Effector CD8-positive, alpha-beta T cell (primary cell): ENCODE data around the gene DIP2C.

Source experiments
- DNase-seq: peaks from one replicate; lab custom pipeline; 2025; lab: John Stamatoyannopoulos, UW

DIP2C gene

DNA sequence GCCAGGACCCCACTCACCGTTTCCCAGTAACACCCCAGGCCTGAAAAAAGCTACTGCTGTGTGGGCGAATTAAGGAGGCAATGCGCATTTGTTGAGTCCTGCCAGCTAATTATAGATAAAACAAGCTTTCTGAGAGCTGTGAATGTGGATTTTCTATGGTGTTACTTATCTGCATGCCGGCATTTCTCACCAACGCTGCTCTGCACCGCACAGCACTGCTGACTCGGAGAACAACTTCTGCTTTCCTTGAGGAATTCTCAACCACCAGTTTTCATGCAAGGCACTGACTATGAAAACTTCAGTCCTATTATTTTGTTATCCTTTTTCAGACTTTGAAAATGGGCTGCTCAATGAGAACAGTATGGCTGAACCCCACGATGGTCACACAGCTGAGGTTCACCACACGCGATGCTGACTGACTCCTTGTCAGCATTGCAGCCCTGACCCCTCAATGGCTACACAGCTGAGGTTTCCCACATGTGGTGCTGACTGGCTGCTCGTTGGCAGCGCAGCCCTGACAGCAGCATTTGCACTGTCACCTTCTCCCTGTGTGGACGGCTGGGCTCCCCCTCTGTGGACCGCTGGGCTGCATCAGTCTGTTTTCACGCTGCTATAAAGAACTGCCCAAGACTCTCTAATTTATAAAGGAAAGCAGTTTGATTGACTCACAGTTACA, 190.6 kb downstream of the DIP2C start:
- DNase-seq: no peak

- DNase-seq: no peak
These were observed 191.5 kb downstream of the DIP2C start for GRCh38 chr10:497898-498451.

DNA sequence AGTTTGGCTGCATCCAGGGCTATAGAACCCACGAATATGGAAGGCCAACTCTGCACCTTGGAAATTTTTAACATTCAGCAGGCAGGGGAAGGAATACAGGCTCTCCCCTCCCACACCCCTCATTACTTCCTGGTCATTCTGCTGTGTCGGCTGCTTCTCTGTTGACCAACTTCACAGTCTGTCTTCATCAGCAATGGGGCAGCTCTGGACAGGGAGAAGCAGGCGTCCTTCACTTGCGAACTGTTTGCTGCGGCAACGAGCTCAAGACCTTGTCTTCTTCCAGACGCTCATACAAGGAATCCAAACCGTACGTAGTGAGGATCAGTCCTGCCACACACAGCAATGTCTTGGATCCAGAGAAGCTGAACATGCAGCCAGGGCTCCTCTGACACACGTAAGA, 192.2 kb downstream of the DIP2C start:
- no peak for DNase-seq

- DNase-seq: no peak
These were observed 194.9 kb downstream of the DIP2C start for GRCh38 chr10:494556-494955.

DNA sequence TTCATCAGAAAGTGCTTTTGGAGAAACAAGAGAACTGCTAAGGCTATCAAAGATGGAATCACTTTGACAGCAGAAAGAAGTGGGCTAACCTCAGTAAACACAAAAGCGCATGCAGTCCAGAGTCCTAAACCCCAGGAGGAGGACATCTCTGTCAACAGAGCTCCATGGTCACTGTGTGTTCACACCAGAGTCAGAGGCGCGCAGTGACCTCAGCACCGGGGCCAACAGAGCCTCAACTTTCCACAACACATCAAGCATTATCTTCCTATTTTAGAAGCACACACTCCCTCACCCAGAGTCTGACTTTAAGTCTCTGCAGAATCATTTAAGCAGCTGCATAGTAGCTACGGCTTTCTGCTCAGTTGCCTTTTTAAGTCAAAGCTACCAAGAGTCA, 195.3 kb downstream of the DIP2C start:
- no peak for DNase-seq

DNA sequence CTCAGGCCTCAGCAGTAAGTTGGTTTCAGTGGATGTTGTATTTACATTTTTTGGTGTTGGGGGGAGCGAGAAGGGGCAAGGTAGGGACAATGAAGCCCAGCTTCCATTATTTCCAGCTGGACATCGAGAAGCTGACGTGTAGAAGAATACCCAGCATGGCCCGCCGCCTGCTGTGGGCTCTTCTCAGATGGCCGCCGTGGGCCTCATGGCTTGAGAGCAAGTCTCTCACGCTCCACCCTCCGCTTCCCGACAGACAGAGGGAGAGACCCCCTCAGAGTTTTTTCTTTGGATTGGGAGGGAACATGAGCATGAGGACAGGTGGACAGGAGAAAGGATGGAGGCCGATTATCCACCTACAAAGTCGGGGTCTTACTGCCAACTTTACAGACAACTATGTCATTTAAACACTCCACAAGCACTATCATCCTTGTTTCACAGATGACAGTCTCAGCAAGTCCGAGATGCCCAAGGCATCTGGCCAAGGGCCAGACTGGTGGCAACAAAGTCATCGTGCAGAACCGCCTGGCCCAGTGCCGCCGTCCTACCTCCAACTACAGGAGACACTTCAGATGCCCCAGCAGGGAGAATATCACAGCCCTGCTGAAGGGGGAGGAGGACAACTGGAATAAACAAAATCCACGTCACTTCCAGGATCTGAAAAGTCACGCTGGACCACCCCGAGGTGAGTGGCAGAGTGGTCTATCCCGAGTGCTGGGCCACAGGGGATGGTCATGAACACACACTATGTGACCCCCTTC, 195.9 kb downstream of the DIP2C start:
- no peak for DNase-seq

DNA sequence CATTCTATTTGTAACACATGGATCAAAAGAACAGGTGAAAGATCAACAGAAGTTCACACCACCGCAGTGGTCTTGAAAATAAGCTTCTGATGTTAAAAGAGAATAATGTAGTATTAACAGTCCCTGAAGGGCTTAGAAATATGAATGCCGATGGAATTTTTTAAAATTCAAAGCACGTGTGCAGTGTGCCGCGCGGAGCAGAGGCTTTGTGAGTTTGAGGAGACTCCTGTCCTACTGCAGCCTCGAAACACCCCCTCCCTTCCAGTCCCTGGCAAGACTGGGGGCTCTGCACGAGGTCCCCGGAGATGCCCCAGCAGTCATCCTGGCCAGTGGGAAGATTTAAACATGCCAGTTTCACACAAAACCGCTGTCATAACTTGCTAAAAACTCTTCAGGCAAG, 196.6 kb downstream of the DIP2C start:
- no peak for DNase-seq

GRCh38 chr10:491667-492424, 197.6 kb downstream of the DIP2C start:
- no peak for DNase-seq

DNA sequence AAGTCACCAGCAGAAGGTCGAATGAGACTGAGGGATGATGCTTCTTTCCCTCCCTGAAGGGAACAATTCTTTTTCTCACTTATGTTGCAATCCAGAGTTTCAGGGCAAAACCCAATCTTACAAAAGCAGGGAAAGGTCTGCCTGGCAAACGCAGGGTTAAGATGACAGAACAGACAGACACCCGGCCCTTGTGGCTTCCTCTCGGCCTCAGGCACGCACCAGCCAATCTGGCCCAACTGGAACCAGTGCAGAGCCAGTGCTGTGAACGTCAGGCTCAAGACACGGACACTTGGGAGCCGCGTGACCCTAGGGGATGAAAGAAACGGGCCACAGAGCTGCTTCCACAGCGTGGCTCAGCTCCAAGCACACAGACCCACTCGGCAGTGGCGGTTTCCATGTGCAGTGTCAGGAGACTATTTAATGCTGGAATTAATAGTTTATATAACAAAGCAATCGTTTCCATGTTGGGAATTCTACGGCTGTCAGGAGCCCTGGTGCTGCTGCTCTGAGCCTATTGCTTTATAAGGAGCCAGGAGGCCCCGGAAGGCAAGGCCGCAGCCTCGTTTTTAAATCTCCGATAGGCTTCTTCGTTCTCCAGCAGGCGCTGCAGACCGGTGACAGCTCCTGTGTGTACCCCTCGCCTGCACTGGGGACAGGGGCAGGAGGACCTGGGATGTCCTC, 198.4 kb downstream of the DIP2C start:
- no peak for DNase-seq

GRCh38 chr10:490256-490655, 199.2 kb downstream of the DIP2C start:
- DNase-seq: no peak

DNA sequence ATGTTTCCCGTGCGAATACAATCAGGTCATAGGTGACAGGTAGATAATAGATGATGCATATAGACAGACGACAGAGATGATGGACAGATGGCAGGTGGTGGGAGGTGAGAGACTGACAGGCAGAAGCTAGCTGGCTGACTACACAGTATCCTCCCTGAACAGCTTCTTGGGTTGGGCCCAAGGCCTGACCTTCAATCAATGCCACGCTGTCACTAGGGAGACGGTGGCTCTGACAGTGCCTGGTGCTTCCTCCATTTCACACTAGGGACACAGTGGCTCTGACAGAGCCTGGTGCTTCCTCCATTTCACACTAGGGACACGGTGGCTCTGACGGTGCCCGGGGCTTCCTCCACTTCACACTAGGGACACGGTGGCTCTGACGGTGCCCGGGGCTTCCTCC, 200.1 kb downstream of the DIP2C start:
- no peak for DNase-seq

DNA sequence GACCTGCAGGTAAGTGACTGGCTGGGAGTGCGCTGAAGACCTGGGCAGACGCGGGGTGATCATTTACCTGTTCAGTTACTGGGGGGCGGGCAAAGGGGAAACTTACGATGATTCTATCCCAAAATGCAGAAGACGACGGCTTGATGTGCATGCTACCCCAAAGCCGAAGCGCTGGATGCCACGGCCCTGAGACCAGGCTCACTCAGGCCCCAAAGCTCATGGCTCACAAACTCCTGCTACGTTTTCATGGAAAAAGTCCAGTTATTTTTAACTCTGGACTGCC, 200.6 kb downstream of the DIP2C start:
- DNase-seq: no peak

- no peak for DNase-seq
These were observed 201.2 kb downstream of the DIP2C start for GRCh38 chr10:488081-488932.

DNA sequence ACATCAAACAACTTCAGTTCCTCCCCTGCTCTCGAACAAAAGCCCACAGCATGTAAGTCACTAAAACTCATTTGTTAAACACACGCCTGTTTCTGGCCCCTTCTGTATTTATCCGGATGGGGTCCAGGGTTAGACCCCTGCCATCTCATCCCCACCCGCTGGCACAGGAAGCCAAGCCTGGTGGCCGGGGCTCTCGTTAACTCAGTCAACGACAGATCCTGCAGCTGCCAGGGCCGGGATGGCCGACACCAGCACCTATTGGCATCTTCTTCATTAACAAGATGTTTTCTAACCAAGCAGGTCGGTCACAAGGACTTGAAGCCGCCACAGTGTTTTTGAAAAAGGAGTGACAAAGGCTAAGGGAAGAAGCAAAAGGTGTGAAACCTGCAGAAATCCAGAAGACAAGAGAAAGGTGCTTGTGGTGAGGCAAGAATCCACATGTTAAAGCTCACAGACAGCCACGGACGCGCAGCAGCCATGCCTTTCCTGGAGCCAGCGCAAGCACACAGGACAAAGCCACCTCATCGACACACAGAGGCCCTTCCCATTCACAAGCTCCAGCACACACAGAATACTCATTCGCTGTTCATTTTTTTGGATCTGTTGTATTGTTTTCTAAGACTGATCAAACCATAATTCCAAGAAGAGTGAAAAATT, 202.7 kb downstream of the DIP2C start:
- no peak for DNase-seq

DNA sequence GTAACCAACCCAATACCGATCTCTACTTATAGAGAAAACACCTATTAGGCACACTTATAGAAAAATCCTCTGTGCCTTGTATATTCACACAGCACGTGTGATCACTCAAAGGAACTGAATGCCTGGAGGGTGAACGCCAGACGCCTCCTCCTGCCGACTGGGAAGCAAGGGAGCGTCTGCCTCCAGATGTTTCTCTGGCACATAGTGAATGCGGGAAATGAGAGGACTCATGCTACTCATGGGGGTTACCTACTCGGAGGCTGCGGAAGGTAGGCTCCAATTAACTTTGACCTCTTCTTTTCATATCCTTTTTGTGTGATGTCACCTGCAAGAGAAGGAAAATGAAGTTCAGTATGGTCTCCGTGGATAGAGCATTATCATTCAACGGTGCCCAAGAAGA, 203.3 kb downstream of the DIP2C start:
- DNase-seq: no peak

GRCh38 chr10:485776-486175, 203.7 kb downstream of the DIP2C start:
- DNase-seq: no peak

DNA sequence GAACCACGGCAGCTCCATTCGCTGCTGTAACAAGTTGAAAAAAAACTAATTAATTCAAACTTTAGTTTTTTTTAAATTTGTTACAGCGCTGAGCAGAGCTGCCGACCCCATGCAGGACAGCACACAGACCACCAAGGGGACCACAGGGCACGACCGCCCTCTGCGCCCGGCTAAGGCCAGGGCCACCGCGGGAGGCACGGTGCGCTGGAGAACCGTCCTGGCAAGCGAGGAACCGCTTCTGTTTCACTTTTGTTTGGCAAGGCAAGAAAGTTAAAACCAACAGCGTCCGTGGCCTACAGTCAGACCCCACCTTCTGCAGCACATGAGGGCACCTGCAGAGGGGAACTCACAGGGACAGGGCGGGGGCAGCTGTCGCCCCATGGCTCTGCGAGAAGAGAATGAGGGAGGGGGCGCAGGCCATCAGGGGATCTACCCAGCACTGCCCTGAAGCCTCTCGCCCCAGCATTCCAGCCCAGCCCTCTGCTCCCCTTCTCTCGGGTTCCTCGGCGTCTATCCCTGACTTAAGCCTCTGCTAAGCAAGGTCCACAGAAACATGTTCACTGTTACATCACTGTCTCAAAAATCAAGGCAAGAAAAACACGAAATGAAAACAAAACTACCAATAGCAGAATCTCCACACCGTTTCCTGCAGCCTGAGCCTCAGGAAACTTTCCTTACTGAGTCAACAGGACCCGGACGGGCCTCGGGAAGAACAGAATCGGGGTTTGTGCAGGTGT, 204.4 kb downstream of the DIP2C start:
- peak; percentile 5 for DNase-seq

DNA sequence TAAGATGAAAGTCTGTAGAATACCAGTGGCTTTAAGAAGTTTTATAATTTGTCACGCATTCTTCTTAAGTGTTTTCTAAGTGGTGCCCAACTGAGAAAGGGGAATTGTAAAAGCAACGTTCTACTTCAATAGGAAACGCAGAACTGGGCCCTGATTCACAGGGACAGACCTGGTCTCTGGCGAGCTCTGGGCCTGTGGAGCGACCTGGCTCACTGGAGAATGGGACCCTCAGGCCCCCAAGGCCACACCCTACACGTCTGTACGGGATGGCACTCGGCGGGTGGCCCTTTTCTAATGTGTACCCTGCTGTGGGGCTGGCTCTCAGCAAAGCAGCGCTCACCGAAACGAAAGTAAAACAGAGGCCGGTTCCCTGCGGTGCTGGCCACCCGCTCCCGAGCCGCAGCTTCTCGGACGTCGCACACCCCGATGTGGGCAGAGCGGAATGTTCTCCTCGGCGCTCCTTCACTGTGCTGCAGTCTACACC, 205.0 kb downstream of the DIP2C start:
- no peak for DNase-seq

DNA sequence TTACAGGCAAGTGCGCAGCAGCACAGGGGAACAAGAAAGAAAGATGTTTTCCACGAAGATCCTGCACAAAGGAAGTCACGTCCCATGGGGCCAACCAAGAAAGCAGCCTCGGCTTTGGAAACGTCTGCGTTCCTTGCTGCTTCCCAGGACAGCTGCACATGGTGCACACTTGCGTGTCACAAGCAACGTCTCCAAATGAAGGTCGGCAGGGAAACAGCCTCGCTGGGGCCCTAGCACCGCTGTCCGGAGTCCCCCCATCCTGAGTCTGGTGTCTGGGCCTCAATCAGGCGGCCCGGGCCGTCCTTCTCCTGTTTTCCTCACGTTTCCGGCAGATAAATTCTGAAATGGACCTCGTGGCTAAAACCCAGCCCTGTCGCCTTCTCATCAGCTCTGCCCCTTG, 206.2 kb downstream of the DIP2C start:
- no peak for DNase-seq

DNA sequence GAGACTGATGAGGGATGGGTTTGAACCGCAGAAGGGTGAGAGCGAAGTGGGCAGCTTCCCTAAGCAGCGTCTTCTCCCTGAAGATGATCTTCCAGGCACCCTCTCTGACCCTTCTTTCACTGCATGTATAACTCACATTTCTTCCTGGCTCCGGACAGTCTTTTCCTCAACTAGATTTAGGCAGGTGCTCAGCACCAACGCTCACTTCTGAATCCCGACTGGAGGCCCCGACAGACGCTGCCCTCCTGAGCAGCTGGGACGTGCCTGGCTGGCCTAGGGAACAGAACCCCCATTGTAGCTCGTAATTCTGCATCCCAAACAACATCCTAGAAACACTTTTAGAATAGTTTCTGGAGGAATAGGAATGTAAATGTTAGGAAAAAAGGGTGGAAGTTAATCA, 206.6 kb downstream of the DIP2C start:
- no peak for DNase-seq
